ENCODE measurements around the gene TMEM39A.

The TMEM39A gene

DNA sequence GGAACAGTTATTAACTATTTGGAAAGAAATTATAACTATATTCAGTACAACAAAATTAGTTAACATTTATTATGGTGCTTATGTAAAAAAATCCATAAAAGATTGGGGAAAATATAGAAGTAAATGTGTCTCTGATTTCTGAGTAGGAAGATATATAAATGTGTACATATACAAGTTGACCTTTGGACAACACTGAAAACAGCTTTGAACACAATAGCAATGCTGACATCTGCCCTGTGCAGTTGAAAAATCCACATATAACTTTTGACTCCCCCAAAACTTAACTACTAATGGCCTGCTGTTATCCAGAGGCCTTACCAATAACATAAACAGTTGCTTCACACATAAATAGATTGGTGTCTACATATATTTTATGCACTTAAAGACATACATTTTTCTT is 47.3 kb upstream of the TMEM39A start:
- Histone ChIP-seq H3K9me3 (ENCODE audit: control insufficient read depth, insufficient read depth, low read depth, low read length) (no peaks in the 10 kb centered on the region), H3K36me3 (ENCODE audit: control insufficient read depth in 2 of 2, insufficient read depth in 1 of 2, low read length in 2 of 2) (peaks cover 10 to 77% of the 10 kb centered on the region in 2 experiments), H3K27ac (ENCODE audit: extremely low read depth, low read depth, low read length) (no peak overlapping the region), H3K4me3 (ENCODE audit: low read depth, low read length) (no peak overlapping the region), H3K4me1 (ENCODE audit: control insufficient read depth, insufficient read depth, low read length) (no peaks in the 10 kb centered on the region)
- ChIA-PET POLR2A (no interaction called here), CTCF (no interaction called here)
- TF ChIP-seq ZNF19 (tag by site-specific recombination; IDR thresholded peaks at IDR 0.05; ENCODE audit: low read depth) (no peak), ZNF202 (tag by site-specific recombination; IDR thresholded peaks at IDR 0.05; ENCODE audit: borderline replicate concordance) (no peak)
- TF ChIP-seq, protein P1, sequence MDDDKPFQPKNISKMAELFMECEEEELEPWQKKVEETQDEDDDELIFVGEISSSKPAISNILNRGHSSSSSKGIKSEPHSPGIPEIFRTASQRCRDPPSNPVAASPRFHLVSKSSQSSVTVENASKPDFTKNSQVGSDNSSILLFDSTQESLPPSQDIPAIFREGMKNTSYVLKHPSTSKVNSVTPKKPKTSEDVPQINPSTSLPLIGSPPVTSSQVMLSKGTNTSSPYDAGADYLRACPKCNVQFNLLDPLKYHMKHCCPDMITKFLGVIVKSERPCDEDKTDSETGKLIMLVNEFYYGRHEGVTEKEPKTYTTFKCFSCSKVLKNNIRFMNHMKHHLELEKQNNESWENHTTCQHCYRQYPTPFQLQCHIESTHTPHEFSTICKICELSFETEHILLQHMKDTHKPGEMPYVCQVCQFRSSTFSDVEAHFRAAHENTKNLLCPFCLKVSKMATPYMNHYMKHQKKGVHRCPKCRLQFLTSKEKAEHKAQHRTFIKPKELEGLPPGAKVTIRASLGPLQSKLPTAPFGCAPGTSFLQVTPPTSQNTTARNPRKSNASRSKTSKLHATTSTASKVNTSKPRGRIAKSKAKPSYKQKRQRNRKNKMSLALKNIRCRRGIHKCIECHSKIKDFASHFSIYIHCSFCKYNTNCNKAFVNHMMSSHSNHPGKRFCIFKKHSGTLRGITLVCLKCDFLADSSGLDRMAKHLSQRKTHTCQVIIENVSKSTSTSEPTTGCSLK (tag by site-specific recombination; IDR thresholded peaks at IDR 0.05), result no peak
- TF ChIP-seq, protein P2, sequence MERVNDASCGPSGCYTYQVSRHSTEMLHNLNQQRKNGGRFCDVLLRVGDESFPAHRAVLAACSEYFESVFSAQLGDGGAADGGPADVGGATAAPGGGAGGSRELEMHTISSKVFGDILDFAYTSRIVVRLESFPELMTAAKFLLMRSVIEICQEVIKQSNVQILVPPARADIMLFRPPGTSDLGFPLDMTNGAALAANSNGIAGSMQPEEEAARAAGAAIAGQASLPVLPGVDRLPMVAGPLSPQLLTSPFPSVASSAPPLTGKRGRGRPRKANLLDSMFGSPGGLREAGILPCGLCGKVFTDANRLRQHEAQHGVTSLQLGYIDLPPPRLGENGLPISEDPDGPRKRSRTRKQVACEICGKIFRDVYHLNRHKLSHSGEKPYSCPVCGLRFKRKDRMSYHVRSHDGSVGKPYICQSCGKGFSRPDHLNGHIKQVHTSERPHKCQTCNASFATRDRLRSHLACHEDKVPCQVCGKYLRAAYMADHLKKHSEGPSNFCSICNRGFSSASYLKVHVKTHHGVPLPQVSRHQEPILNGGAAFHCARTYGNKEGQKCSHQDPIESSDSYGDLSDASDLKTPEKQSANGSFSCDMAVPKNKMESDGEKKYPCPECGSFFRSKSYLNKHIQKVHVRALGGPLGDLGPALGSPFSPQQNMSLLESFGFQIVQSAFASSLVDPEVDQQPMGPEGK (tag by site-specific recombination; IDR thresholded peaks at IDR 0.05), result no peak

DNA sequence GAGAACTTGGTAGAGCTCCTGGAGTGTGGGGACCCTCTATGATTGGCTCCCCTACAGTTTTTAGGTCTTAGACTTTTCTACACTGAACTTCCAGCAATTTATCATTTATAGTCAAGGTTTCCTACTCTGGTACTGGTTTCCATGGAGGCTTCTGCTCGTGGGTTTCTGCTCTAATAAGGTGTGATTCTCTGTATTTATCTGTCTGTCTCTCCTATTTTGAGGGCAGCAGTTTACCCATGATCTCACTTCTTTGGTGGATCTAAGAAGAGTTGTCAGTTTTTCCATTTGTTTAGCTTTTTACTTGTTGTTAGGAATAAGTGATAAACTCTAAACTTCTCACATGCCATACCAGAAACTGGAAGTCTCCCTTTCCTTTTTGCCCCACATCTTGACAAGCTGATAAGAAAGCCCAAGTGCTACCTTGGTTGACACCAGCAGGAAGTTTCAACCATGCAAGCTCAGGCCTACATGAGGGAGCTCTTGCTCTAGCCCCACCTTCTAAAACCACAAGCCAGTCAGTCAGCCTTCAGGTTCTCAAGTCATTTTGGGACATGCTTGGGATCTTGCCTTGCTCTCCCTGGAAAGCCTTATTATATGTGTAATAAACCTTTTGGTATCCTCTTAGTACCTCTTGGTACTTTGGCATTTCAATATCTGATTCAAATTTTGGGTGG is 44.9 kb upstream of the TMEM39A start:
- ChIA-PET POLR2A (no interaction called here), CTCF (interaction anchor here (0.5 to 0.6 kb wide), 2 partner anchors 40 to 80 kb away, joined by 3 to 4 read pairs; no protein-coding TSS in a partner anchor)
- H3K4me1 ChIP-seq (ENCODE audit: control insufficient read depth, insufficient read depth, low read length), result no peaks in the 10 kb centered on the region
- peaks cover 10 to 77% of the 10 kb centered on the region in 2 experiments; a peak in 2 of 3 replicates for H3K36me3 ChIP-seq (ENCODE audit: control insufficient read depth in 2 of 2, insufficient read depth in 1 of 2, low read length in 2 of 2)
- no peak overlapping the region for H3K27ac ChIP-seq (ENCODE audit: extremely low read depth, low read depth, low read length)
- no peaks in the 10 kb centered on the region for H3K9me3 ChIP-seq (ENCODE audit: control insufficient read depth, insufficient read depth, low read depth, low read length)
- TF ChIP-seq, protein P3, sequence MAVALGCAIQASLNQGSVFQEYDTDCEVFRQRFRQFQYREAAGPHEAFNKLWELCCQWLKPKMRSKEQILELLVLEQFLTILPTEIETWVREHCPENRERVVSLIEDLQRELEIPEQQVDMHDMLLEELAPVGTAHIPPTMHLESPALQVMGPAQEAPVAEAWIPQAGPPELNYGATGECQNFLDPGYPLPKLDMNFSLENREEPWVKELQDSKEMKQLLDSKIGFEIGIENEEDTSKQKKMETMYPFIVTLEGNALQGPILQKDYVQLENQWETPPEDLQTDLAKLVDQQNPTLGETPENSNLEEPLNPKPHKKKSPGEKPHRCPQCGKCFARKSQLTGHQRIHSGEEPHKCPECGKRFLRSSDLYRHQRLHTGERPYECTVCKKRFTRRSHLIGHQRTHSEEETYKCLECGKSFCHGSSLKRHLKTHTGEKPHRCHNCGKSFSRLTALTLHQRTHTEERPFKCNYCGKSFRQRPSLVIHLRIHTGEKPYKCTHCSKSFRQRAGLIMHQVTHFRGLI (tag by site-specific recombination; IDR thresholded peaks at IDR 0.05), result no peak
- TF ChIP-seq, protein P4, sequence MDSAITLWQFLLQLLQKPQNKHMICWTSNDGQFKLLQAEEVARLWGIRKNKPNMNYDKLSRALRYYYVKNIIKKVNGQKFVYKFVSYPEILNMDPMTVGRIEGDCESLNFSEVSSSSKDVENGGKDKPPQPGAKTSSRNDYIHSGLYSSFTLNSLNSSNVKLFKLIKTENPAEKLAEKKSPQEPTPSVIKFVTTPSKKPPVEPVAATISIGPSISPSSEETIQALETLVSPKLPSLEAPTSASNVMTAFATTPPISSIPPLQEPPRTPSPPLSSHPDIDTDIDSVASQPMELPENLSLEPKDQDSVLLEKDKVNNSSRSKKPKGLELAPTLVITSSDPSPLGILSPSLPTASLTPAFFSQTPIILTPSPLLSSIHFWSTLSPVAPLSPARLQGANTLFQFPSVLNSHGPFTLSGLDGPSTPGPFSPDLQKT (IDR thresholded peaks at IDR 0.05; ENCODE audit: borderline replicate concordance, low read depth, low read length), result no peak
- TF ChIP-seq SP2 (tag by site-specific recombination; IDR thresholded peaks at IDR 0.05) (no peak), ZNF223 (tag by site-specific recombination; IDR thresholded peaks at IDR 0.05) (no peak), ZNF133 (tag by site-specific recombination; IDR thresholded peaks at IDR 0.05) (no peak), ZNF677 (tag by site-specific recombination; IDR thresholded peaks at IDR 0.05) (no peak), ZNF404 (tag by site-specific recombination; IDR thresholded peaks at IDR 0.05) (no peak), MEIS1 (CRISPR knock-in tag; IDR thresholded peaks at IDR 0.05; ENCODE audit: borderline replicate concordance) (no peak), ZNF621 (tag by site-specific recombination; IDR thresholded peaks at IDR 0.05) (no peak), ZFP41 (tag by site-specific recombination; IDR thresholded peaks at IDR 0.05; ENCODE audit: borderline replicate concordance) (no peak), ZNF548 (tag by site-specific recombination; IDR thresholded peaks at IDR 0.05) (no peak), ZEB2 (tag by site-specific recombination; IDR thresholded peaks at IDR 0.05) (no peak), ZNF248 (tag by site-specific recombination; IDR thresholded peaks at IDR 0.05) (no peak), ZIC2 (tag by site-specific recombination; IDR thresholded peaks at IDR 0.05) (no peak)
- TF ChIP-seq, protein P5, sequence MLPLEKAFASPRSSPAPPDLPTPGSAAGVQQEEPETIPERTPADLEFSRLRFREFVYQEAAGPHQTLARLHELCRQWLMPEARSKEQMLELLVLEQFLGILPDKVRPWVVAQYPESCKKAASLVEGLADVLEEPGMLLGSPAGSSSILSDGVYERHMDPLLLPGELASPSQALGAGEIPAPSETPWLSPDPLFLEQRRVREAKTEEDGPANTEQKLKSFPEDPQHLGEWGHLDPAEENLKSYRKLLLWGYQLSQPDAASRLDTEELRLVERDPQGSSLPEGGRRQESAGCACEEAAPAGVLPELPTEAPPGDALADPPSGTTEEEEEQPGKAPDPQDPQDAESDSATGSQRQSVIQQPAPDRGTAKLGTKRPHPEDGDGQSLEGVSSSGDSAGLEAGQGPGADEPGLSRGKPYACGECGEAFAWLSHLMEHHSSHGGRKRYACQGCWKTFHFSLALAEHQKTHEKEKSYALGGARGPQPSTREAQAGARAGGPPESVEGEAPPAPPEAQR (tag by site-specific recombination; IDR thresholded peaks at IDR 0.05), result no peak
- TF ChIP-seq, protein P6, sequence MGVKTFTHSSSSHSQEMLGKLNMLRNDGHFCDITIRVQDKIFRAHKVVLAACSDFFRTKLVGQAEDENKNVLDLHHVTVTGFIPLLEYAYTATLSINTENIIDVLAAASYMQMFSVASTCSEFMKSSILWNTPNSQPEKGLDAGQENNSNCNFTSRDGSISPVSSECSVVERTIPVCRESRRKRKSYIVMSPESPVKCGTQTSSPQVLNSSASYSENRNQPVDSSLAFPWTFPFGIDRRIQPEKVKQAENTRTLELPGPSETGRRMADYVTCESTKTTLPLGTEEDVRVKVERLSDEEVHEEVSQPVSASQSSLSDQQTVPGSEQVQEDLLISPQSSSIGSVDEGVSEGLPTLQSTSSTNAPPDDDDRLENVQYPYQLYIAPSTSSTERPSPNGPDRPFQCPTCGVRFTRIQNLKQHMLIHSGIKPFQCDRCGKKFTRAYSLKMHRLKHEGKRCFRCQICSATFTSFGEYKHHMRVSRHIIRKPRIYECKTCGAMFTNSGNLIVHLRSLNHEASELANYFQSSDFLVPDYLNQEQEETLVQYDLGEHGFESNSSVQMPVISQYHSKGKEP (tag by site-specific recombination; IDR thresholded peaks at IDR 0.05), result no peak
- TF ChIP-seq, protein P7, sequence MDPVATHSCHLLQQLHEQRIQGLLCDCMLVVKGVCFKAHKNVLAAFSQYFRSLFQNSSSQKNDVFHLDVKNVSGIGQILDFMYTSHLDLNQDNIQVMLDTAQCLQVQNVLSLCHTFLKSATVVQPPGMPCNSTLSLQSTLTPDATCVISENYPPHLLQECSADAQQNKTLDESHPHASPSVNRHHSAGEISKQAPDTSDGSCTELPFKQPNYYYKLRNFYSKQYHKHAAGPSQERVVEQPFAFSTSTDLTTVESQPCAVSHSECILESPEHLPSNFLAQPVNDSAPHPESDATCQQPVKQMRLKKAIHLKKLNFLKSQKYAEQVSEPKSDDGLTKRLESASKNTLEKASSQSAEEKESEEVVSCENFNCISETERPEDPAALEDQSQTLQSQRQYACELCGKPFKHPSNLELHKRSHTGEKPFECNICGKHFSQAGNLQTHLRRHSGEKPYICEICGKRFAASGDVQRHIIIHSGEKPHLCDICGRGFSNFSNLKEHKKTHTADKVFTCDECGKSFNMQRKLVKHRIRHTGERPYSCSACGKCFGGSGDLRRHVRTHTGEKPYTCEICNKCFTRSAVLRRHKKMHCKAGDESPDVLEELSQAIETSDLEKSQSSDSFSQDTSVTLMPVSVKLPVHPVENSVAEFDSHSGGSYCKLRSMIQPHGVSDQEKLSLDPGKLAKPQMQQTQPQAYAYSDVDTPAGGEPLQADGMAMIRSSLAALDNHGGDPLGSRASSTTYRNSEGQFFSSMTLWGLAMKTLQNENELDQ (tag by site-specific recombination; IDR thresholded peaks at IDR 0.05; ENCODE audit: low read depth), result no peak
- H3K4me3 ChIP-seq (ENCODE audit: low read depth, low read length), result no peak overlapping the region
